Vagina (tissue), 2 donors: ENCODE data around the gene GJA5.

Experiments used
- POLR2A ChIP-seq, 2 donors: fragments of 450-650 bp; IDR thresholded peaks; one replicate each; pipeline ENCODE4 v1.6.1; 2017; ENCODE audit warnings: antibody characterized with exemption in 2 of 2, mild to moderate bottlenecking in 2 of 2, moderate library complexity in 2 of 2
- TF ChIP-seq, protein P1 (sequence below), 3 experiments: fragments of 450-650 bp in 2 of 3; fragments of 200-600 bp in 1 of 3; sonication (generic) in 1 of 3; IDR thresholded peaks; one replicate each; pipeline ENCODE4 v1.5.1; 2017 to 2019; ENCODE audit warnings: antibody characterized with exemption in 3 of 3, mild to moderate bottlenecking in 2 of 3, moderate library complexity in 2 of 3

DNA sequence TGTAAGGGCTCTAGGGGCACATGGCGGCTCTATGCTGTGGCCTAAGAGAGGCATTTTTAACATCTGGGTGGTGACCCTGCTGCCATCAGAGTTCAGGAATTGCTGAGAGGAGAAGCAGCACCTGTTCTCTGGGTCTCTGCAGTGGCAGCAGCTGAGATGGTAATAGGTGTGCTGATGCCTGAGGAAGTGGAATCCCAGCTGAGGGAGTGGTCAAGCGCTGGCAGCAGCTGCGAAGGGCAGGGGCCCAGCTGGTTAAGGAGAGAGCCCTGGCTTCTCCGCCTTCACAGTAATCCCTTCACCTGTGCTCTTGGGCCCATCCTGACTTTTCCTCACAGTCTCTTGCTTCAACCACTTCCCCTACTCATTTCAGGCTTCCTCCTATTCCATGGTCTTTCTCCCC, 39.8 kb downstream of the GJA5 start:
- no peak for TF ChIP-seq POLR2A (IDR thresholded peaks at IDR 0.05)
- TF ChIP-seq, protein P1, sequence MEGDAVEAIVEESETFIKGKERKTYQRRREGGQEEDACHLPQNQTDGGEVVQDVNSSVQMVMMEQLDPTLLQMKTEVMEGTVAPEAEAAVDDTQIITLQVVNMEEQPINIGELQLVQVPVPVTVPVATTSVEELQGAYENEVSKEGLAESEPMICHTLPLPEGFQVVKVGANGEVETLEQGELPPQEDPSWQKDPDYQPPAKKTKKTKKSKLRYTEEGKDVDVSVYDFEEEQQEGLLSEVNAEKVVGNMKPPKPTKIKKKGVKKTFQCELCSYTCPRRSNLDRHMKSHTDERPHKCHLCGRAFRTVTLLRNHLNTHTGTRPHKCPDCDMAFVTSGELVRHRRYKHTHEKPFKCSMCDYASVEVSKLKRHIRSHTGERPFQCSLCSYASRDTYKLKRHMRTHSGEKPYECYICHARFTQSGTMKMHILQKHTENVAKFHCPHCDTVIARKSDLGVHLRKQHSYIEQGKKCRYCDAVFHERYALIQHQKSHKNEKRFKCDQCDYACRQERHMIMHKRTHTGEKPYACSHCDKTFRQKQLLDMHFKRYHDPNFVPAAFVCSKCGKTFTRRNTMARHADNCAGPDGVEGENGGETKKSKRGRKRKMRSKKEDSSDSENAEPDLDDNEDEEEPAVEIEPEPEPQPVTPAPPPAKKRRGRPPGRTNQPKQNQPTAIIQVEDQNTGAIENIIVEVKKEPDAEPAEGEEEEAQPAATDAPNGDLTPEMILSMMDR (IDR thresholded peaks at IDR 0.05) = no peak
